GM21526 (cell line): Measurements from ENCODE around the gene IRGQ.
"Not testable (repeated sequence)": the region's sequence is repeated elsewhere in the genome, so short reads cannot be mapped to it uniquely, and the experiment has no call there.

Experiments used
- ATAC-seq: cut with Tn5 transposase; IDR thresholded peaks from one replicate; pipeline ENCODE4 v1.9.1; 2021; ENCODE audit warnings: moderate library complexity; ENCODE audit not compliant: unreplicated experiment, low FRiP score

The IRGQ gene

DNA sequence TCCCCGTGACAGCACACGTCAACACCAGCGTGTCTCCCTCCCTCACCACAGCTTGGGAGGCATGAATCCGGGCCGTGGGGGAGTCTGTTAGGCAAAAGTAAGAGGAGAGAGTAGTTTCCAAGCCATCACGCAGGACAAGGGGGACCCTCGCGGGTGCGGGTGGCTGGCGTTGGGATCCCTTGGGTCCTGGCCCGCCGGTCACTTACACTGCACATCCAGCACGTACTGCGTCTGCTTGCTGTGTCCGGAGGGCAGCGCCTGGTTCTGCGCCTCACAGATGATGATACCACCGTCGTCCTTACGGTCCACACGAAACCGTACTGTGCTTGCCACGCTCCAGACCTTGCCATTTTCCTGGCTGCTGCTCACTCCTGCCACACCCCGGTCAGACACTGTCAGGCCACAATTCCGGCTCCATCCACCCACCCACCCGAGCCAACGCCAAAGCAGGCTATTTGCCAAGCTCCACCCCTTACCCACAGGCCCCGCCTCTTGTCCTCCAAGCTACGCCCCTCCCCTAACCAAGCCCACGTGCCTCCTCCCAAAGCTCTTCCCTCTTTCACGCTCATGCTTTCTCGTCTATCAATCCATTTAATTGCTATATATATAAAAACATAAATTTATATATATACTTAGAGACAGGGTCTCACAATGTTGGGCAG, 30.1 kb upstream of the IRGQ start:
- no peak for ATAC-seq

DNA sequence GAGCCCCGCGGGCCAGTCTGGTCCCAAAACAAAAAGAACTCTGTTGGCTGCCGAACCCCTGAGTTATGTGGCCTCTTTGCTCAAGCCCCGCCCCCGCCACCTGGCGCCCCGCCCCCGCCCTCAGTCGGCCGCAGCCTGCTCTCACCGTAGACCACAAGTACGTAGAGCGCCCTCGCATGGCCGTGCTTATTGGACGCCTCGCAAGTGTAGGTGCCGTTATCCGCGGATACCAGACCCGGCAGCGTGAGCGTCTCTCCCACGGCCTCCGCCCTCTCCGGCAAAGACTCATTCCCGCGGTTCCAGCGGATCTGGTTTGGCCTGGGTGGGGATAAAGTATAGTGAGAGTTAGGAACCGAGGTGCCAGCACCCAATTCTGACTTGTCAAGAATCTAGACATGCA, 29.0 kb upstream of the IRGQ start:
- peak; percentile 57 for ATAC-seq

GRCh38 chr19:43623889-43624670, 28.1 kb upstream of the IRGQ start:
- no peak for ATAC-seq

GRCh38 chr19:43622956-43623355, 27.0 kb upstream of the IRGQ start:
- no peak for ATAC-seq

DNA sequence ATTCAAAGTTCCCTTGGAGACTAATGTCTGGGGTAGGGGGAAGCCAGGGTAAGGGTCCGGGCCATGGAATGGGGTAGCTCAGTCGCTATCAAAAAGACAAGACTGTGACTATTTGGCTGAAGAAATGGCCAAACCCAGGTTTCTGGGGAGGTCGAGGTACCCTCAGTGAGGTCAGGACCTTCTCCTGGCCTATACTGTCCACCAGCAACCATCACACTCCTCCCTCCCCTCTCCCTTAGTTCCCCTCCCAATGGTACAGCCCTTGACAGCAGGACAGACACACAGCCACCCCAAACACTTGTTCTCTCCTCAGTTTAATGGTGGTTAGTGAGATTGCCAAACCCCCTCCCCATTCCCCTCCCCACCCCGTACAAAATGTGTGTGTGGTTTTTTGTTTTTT, 26.1 kb upstream of the IRGQ start:
- ATAC-seq = no peak

DNA sequence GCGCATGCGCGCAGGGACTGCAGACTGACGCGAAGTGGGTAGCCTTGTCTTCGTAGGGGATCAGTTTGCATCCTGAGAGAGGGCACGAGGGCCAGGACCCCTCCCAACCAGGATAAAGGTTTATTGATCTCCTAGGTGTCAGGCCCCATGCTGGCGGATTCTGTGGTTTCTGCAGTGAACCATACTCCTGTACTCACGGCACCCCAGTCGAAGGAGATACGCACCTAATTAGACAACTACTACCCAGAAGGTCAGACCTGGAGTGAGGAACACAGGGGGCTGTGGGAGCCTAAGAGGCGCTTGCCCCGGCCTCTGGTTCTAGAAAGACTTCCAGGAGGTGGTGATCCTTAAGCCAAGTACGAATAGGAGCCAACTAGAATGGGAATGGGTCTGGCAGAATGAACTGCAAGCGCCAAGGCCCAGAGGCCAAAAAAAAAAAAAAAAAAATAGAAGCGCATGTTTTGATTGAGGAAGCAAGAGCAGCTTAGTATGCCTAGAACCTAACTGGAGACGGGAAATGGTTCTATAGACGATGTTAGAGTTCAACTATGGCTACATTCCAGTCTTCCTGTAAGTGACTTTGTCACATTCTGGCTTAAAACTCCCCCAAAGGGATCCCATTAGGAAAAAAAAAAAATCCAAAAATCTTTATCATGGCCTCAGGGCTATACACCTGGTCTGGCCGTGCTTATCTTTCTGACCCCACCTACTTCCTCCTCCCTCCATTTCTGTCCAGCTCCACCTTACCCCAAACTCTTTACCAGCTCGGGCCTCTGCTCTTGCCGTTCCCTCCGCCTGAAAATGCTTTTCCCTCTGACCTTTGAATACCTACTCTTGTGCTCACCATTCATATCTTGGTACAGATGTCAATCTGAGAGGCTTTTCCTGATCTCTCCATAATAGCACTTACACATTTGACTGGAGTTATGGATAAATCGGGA, 24.4 kb upstream of the IRGQ start:
- no peak for ATAC-seq

GRCh38 chr19:43619262-43620060, 23.5 kb upstream of the IRGQ start, which contains the start of gene ZNF428:
ZNF428 (minus strand) TSS chr19:43619629; CDS start chr19:43614304, 5,325 bp downstream.
- peak; percentile 59 for ATAC-seq

DNA sequence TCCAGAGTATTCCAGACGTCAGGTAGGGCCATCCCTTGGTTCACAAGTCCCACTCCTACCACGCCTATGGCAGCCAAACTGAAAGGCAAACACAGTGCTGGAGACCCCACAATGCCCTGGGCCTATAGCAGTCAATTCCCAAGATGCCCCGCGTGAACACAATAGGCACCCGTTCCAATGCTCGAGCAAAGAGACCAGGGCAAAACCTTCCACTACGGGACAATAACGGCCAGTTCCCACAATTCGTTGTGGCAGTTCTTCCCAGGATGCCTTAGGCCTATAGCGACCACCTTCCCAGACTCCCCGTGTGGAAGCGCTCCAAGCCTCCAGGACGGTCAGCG, 23.0 kb upstream of the IRGQ start:
- peak; percentile 21 for ATAC-seq

DNA sequence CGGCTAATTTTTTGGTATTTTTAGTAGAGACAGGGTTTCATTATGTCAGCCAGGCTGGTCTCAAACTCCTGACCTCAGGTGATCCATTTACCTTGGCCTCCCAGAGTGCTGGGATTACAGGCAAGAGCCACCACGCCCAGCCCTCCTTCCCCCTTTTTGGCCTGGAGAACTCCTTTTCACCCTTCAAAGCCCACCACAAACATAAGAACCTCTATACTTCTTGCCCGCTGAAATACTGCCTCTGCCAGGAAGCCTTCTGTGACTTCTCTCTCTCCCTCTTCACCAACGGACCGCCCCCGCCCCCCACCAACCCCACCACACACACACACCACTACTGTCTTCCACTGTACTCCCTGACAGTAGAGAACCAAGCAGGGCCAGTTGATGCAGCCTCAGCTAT, 21.0 kb upstream of the IRGQ start:
- ATAC-seq = no peak

DNA sequence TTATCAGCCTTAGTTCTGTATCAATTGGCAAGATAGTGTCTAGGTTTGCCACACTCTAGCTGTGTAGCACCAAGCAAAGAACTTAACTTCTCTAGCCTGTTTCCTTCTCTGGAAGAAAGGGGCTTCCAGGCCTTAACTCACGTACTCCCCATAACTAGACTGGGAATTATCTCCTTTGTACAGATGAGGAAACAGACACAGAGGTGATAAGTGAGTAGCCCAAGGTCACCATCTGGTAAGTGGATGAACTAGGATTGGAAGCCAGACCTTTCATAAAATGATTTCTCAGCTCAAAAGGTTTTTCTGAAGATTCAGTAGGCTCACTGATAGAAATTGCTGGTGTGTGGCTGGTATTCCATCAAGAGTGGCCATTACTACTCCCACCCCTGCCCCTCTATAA, 20.4 kb upstream of the IRGQ start:
- no peak for ATAC-seq

- no peak for ATAC-seq
Observed at GRCh38 chr19:43612374-43612773, 16.4 kb upstream of the IRGQ start.

DNA sequence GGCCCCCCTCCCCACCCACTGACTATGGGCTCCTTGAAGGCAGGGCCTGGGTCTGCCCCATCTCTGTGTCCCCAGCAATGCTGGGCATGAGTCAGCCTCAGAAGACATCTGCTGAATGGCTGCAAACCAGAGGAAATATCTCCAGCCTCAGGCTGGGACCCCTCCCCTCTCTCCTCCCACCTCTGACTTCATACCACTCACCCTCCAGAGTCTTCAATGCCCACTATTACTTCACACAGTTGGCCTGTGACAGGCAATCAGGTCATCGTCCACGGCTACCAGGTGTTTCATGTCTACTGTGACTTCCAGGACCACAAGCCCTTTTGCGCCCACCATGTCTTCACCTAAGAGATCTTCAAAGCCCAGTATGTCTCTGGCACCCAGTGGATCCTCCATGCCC, 15.9 kb upstream of the IRGQ start, which contains the start of gene SRRM5:
Gene SRRM5 (plus strand): TSS at position 301 of the 400 bp plus-strand sequence. CDS start 34 bp downstream, at position 335.
- ATAC-seq = no peak

DNA sequence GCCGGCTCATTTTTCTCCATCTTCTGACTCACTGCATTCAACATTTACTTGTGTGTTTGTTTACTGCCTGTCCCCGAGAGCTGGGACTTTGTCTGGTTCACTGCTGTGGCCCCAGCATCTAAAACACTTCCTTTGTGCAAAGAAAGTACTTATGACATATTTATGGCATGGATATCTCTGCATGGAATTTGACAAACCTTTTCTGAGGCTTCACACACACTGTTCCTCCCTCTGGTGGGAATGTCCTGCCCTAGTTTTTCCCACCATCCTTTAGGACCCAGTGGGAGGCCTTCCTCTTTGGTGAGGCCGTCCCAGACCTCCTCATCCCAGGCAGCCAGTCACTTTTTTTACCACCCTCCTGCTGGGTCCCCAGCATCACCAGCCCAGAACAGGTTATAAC, 14.6 kb upstream of the IRGQ start:
- no peak for ATAC-seq

DNA sequence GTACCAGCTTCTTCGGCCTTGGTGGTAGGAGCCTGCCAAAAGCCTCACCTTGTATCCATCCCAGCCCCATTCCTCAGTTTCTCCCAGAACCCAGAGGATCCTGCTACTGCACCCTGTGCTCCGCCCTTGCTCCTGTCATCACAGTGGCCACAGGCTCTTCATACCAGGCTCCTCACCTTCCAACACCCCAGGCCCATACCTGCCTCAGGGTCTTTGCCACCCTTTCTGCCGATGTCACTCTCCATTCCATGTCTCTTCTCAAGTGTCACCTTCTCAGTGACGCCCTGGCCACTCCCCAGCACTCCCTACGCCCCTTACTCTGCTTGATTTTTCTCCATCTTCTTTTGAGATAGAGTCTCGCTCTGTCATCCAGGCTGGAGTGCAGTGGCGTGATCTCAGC, 13.9 kb upstream of the IRGQ start:
- ATAC-seq = no peak

DNA sequence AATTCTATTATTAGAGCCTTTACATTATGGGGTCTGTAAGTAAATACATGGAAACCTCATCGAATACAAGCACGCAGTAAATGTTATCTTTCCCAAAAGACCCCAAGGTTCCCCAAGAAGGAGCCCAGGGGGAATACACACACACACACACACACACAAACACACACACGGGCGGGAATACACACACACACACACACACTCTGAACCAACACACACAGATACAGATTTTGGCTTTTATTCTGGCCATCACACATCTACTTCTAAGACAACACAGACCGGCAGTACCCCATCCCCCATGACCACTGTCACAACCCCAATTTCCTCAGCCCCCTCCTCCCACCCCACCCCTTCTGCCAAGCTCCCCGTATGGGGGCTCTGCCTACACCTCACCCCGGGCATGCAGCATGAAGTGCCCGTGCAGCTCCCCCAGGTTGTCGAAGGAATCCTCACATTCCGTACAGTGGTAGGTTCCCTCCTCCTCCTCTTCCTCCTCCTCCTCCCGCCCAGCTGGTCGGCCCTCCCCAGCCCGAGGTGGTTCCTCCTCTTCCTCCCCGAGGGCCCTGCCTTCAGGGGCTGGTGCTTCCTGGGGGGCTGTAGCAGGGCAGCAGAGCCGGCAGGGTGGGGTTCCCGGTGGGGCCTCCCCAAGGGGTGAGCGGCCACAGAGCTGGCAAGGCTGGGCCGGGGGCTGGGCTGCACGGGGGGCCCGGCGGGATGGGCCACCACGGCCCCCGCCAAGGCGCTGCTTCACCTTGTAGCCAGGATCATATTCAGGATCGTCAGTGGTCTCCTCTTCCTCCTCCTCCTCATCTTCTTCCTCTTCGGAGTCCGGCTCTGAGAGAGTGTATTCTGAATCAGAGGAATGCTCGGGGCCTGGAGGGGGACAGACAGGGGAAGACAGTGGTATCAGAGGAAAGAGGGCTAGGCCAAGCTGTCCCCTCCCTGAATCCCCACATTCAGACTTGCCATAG, 11.6 kb upstream of the IRGQ start:
- ATAC-seq = no peak

DNA sequence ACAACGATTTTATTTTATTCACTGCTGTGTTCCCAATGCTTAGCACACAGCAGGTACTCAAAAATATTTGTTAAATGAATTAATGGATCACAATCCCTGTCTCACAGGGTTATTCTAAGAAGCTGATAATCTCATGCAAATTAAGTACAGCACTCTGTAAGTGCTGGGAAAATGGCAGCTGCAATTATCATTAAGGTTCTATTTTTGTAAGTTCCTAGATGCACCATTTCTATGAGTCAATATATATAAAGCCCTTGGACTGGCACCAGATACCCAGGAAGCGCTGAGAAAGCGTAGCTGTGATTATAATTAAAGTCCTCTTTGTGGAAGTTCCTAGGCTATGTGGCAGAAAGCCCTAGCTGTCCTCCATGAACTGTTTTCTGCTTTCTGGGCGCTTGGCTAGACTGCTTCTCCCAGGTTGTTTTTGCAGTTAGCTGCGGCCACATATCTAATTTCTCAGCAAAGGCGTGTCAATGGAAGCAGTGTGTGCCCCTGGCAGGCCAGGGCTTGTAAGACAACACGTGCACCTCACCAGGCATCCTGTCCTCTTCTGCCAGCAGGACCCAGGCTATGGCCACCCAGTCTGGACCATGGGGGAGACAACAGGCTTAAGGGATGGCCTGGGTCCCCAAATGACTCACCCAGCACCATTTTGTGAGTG, 10.8 kb upstream of the IRGQ start:
- no peak for ATAC-seq

- no peak for ATAC-seq
Observed at GRCh38 chr19:43605875-43606568, 10.1 kb upstream of the IRGQ start.

- ATAC-seq = not testable (repeated sequence)
Observed at GRCh38 chr19:43600326-43600725, 4.4 kb upstream of the IRGQ start.
